Stimulated activated naive CD4-positive, alpha-beta T cell treated with Interleukin-2 at 50 U/mL for 16 hours (primary cell): Measurements from ENCODE around the gene AKAP6.

Experiments used
- DNase-seq: peaks from one replicate; lab custom pipeline; 2025; lab: John Stamatoyannopoulos, UW

AKAP6 gene

DNA sequence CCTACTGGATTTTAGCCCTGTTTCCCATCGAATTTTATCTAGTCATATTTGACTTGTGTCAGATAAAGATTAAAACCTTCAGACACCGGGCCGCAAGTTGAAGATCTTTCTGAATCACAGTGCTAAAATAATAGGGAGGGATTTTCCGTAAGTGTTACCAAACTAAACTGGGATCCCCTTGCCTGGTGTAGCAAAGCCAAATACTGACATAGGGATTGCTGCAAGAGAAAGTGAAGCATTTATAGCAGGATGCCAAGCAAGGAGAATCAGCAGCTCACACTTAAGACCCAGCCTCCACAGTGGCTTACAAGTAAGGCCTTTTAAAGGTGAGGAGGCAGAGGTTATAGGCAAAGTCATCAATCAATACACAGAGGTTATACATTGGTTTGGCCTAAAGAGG, 147.4 kb downstream of the AKAP6 start:
- DNase-seq, result no peak

DNA sequence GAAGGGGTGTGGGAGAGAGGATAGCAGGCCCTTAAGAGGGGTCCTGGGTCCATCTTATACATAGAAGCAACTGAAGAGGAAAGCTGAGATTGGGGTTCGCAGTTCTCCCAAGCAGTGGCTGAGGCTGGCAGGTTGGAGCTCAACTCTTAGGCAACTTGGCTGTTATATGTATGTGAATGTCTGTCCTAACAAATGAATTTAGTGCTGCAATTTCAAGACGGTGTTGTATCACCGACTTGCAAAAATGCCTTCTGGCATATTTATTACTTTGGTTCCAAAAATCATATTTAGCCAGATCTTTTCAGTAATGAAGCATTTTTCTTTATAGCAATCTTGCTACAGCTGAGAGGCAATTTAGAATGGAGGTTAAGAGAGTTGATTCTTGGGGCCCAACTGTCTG, 148.3 kb downstream of the AKAP6 start:
- DNase-seq, result no peak

DNA sequence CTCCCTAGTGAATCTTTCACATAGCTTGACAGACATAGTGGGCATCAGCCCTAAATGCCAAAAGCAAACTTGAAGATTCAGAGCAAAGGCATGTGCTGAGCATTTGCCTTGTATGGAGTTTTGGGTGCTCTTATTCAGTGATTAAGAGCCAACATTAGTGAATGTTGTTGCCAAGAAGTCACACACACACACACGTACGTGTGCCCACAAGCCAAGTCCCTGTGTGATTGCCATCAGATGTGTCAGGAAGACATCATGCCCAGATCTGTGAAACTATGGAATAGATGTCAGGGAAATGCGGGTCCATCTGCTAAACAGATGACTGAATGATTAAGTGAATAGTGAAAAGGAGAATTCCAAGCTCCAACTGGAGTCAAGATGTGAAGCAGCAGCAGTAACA, 149.0 kb downstream of the AKAP6 start:
- no peak for DNase-seq

- DNase-seq, result no peak
Observed at GRCh38 chr14:32480337-32480736, 151.2 kb downstream of the AKAP6 start.

- DNase-seq, result no peak
Observed at GRCh38 chr14:32481707-32482106, 152.6 kb downstream of the AKAP6 start.

DNA sequence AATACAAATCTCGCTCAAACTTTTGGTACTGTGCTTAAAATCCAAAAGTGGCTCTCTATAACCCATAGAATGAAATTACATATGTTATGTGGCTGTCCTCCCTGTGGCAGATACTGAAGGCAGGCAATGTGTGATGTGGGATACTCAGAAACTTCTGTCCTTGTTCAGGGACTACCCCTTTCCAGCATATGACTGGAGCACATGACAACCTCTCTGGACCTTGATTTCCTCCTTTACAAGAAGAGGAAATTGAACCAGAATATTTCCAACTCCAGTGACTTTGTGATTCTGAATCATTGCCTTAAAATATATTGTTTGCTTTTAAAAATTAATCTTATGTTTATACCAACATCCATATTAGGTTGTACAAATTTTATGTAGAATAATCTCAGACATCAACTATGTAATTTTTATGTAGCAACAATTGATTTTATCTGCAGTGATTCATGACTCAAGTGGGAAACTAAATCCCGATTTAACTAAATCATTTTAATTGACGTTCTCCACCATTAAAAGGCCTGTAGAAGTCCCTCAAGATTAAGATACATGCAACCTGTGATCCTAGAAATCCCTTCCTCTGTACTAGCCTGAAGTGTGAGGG, 162.4 kb downstream of the AKAP6 start:
- DNase-seq, result no peak

- no peak for DNase-seq
Observed at GRCh38 chr14:32492457-32492856, 163.4 kb downstream of the AKAP6 start.

DNA sequence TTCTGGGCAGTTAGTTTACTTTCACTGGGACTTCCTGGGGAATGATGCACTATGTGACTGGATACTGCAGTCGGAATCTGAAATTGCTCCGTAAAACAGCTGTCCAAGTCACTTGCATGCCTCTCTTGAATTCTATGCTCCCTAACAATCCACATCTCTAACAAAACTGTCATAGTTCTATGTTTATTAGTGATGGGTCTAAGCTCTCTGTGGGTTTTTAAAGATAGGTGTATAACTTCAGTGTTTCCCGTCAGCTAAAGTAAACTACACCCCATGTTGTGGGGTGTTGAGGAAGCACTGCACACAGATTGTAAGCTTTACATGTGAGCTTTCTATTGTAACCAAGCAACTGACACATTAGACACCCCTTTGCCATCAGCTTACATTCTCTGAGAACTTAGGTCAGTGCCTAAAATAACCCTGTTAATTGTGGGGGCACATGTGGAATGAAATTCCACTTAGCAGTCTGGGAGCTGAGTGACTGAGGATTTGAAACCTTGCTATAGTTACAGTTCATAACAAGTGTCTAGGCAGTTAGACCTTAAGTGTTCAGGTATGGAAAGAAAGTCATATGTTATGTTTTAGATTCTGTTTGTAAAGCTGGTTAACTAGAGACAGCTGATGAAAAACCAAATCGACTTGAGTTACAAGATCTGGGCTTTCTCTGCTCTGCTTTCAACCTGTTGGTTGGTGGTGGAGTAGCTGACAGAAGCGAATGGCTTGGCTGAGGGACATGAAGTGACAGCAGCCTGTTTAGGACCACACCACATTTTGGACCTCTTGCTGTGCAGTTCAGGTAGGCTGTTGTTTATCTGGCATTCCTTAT, 165.7 kb downstream of the AKAP6 start:
- DNase-seq, result no peak

- DNase-seq, result no peak
Observed at GRCh38 chr14:32495435-32495734, 166.3 kb downstream of the AKAP6 start.

GRCh38 chr14:32497248-32497647, 168.2 kb downstream of the AKAP6 start:
- DNase-seq, result no peak

- no peak for DNase-seq
Observed at GRCh38 chr14:32507029-32507984, 178.2 kb downstream of the AKAP6 start.

GRCh38 chr14:32508281-32508680, 179.2 kb downstream of the AKAP6 start:
- DNase-seq, result no peak

DNA sequence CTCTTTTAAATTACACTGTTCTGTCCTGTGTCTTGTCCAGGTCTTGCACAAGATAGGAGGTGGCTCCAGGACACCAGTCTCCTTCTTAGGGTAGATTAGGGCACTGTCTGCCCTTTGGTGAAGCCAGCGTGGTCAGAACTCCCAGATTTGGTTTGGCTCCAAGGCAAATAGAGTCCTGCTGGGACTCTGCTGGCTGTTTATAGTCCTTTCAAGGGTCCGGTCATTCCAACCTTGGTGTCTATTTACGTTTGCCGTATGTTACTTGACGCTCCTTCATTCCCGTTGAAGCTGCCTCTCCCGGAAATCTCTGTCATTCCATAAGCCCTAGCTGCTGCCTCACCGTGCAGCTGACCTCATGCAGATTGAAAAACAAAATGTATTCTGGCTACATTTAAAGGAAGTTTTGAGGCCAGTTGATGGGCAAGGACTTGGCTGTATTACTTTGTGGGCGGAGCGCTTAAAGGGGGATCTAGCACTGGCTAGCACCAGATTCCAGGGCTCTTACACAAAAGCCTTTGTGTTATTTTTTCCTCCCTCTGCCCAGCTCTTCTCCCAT, 180.6 kb downstream of the AKAP6 start:
- no peak for DNase-seq

GRCh38 chr14:32510815-32511214, 181.7 kb downstream of the AKAP6 start:
- DNase-seq, result no peak

- DNase-seq, result no peak
Observed at GRCh38 chr14:32512348-32512747, 183.2 kb downstream of the AKAP6 start.

- no peak for DNase-seq
Observed at GRCh38 chr14:32512813-32513212, 183.7 kb downstream of the AKAP6 start.

- DNase-seq, result no peak
Observed at GRCh38 chr14:32513571-32514009, 184.5 kb downstream of the AKAP6 start.

DNA sequence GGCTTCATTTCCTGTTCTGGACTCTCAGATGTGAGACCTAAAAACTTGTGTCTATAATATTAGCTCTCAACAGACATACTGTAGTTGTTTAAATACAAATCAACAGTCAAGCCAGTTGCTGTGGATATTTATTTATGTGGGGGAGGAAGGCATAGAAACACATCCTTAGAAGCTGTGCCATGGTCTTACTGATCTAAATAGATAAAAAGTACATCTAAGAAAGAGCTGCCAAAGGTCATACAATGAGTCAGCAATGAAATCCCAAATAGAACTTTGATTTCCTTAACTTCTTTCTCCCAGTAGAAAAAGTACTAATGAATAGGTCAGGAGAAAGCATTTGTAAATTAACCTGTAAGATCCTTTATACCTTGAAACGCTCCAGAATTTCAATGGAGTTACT, 185.1 kb downstream of the AKAP6 start:
- no peak for DNase-seq

DNA sequence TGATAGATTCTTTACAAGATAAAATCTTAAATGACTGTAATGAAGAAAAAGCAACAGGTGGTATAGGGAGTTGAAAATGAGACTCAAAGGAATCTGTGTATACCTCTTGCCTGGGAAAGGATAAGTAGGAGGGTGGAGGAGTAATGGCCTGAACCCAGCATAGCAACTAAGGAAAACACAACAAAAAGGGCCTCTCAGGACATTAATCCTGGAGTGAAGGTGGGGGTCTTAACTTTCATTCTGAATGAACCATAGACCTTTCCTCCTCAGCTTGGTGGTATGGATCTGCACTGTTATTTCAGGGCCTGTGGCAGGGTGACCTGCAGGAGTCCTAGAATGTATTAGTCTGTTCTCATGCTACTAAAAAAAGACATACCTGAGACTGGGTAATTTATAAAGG, 185.6 kb downstream of the AKAP6 start:
- no peak for DNase-seq

DNA sequence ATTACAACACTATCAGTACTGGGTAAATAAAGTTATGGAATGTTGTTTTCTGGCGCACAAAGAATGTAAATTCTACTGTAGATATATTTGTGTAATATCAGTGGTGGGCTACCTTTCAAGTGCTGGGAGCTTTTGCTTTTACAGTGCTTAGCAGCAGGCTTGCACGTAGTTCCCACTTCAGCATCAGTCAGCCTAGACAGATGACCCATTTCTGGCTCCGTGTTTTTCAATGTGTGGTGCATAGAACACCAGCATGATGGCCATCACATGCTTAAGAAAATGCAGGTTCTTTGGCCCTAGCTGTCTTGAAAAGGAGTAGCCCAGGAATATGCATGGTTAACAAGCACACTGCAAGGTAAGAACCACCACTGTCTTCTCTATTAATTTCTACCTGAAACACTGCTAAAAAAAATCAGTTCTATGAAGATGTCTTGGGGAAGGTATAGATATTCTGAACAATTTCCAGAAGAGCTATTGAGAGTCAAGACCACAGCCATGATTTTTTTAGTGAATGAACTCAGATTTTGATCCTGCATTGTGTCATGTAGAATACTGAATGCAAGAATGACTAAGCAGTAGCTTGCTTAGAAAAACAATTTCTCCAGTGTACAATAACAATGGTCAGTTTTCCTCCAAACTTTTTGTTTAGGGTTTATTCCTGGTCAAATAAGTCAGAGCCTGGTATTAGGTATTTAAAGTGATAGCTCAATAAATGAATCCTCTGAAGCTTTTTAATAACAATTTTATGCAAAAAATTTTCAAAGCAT, 195.7 kb downstream of the AKAP6 start:
- DNase-seq, result no peak

DNA sequence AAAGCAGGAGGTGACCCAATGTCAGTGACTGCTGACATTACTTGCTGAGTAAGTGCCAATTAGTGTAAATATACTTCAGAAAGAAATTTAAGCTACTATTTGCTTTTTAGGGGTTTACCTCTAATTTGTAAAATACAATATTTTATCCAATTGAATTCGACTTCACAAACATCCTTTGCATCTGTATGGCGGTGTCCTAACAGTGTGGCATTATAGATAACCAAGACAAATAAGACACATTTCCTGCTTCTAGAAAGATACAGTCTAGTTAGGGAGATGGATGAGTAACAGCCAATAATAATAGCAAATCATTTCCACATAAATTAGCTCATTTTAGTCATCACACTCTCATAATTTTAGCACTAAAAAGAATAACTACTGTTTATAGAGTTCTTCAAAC, 196.5 kb downstream of the AKAP6 start:
- no peak for DNase-seq

- no peak for DNase-seq
Observed at GRCh38 chr14:32530800-32531199, 201.7 kb downstream of the AKAP6 start.
